Activated naive CD8-positive, alpha-beta T cell (primary cell): ENCODE measurements around the gene SLC6A3.
"Not testable (repeated sequence)": the region's sequence is repeated elsewhere in the genome, so short reads cannot be mapped to it uniquely, and the experiment has no call there.

Experiments
- H3K27ac Mint-ChIP-seq: one replicate; pipeline ENCODE4 v1.8.0; 2021; ENCODE audit warnings: mixed read lengths
- H3K27me3 Mint-ChIP-seq: one replicate; pipeline ENCODE4 v1.8.0; 2021; ENCODE audit warnings: mixed read lengths
- H3K36me3 Mint-ChIP-seq: one replicate; pipeline ENCODE4 v1.8.0; 2021; ENCODE audit warnings: mixed read lengths
- H3K4me1 Mint-ChIP-seq: one replicate; pipeline ENCODE4 v1.8.0; 2021; ENCODE audit warnings: low read depth, mixed read lengths
- H3K4me3 Mint-ChIP-seq: one replicate; pipeline ENCODE4 v1.8.0; 2021; ENCODE audit warnings: mild to moderate bottlenecking, mixed read lengths
- H3K9me3 Mint-ChIP-seq: one replicate; pipeline ENCODE4 v1.8.0; 2021; ENCODE audit warnings: low read depth, mixed read lengths

The SLC6A3 gene

GRCh38 chr5:1430121-1430795 is 15.0 kb downstream of the SLC6A3 start:
- Mint-ChIP-seq H3K4me1 (no peaks in the 10 kb centered on the region), H3K27me3 (peaks cover 1% of the 10 kb centered on the region), H3K36me3 (peaks cover 8% of the 10 kb centered on the region), H3K27ac (no peak overlapping the region), H3K4me3 (no peak overlapping the region), H3K9me3 (peaks cover 24% of the 10 kb centered on the region)

GRCh38 chr5:1429496-1429895 is 15.7 kb downstream of the SLC6A3 start:
- H3K9me3 Mint-ChIP-seq = peaks cover 24% of the 10 kb centered on the region
- no peaks in the 10 kb centered on the region for H3K4me1 Mint-ChIP-seq
- peaks cover 1% of the 10 kb centered on the region for H3K27me3 Mint-ChIP-seq
- H3K4me3 Mint-ChIP-seq = no peak overlapping the region
- no peak overlapping the region for H3K27ac Mint-ChIP-seq
- peaks cover 8% of the 10 kb centered on the region for H3K36me3 Mint-ChIP-seq

GRCh38 chr5:1429066-1429465 is 16.2 kb downstream of the SLC6A3 start:
- Mint-ChIP-seq H3K9me3 (peaks cover 24% of the 10 kb centered on the region), H3K4me3 (no peak overlapping the region)

GRCh38 chr5:1428107-1428506 is 17.1 kb downstream of the SLC6A3 start:
- peaks cover 4% of the 10 kb centered on the region for H3K27me3 Mint-ChIP-seq
- H3K4me3 Mint-ChIP-seq = no peak overlapping the region
- peaks cover 24% of the 10 kb centered on the region for H3K9me3 Mint-ChIP-seq
- no peaks in the 10 kb centered on the region for H3K4me1 Mint-ChIP-seq
- no peak overlapping the region for H3K27ac Mint-ChIP-seq
- peaks cover 8% of the 10 kb centered on the region for H3K36me3 Mint-ChIP-seq

More at GRCh38 chr5:1429066-1429465, 16.2 kb downstream of the SLC6A3 start:
- H3K27me3 Mint-ChIP-seq = peaks cover 4% of the 10 kb centered on the region
- H3K36me3 Mint-ChIP-seq = peaks cover 8% of the 10 kb centered on the region
- no peaks in the 10 kb centered on the region for H3K4me1 Mint-ChIP-seq
- no peak overlapping the region for H3K27ac Mint-ChIP-seq

GRCh38 chr5:1424716-1425115 is 20.5 kb downstream of the SLC6A3 start:
- Mint-ChIP-seq H3K36me3 (peaks cover 8% of the 10 kb centered on the region), H3K27me3 (peaks cover 4% of the 10 kb centered on the region), H3K4me3 (no peak overlapping the region), H3K4me1 (no peaks in the 10 kb centered on the region), H3K27ac (no peak overlapping the region), H3K9me3 (peaks cover 24% of the 10 kb centered on the region)

GRCh38 chr5:1423901-1424603 is 21.2 kb downstream of the SLC6A3 start:
- no peak overlapping the region for H3K27ac Mint-ChIP-seq
- H3K4me3 Mint-ChIP-seq = no peak overlapping the region
- peaks cover 4% of the 10 kb centered on the region for H3K27me3 Mint-ChIP-seq
- H3K4me1 Mint-ChIP-seq = no peaks in the 10 kb centered on the region
- peaks cover 5% of the 10 kb centered on the region for H3K36me3 Mint-ChIP-seq
- peaks cover 20% of the 10 kb centered on the region for H3K9me3 Mint-ChIP-seq

GRCh38 chr5:1422522-1422921 is 22.7 kb downstream of the SLC6A3 start:
- not testable (repeated sequence) for H3K4me3 Mint-ChIP-seq, H3K36me3 Mint-ChIP-seq, H3K4me1 Mint-ChIP-seq, H3K27me3 Mint-ChIP-seq, H3K27ac Mint-ChIP-seq
- peaks cover 12% of the 10 kb centered on the region for H3K9me3 Mint-ChIP-seq

GRCh38 chr5:1421521-1422341 is 23.5 kb downstream of the SLC6A3 start:
- peaks cover 4% of the 10 kb centered on the region for H3K9me3 Mint-ChIP-seq
- H3K36me3 Mint-ChIP-seq = no peaks in the 10 kb centered on the region
- no peak overlapping the region for H3K27ac Mint-ChIP-seq
- H3K4me1 Mint-ChIP-seq = no peaks in the 10 kb centered on the region
- H3K27me3 Mint-ChIP-seq = peaks cover 3% of the 10 kb centered on the region
- H3K4me3 Mint-ChIP-seq = no peak overlapping the region

- H3K4me3 Mint-ChIP-seq = no peak overlapping the region
- H3K36me3 Mint-ChIP-seq = no peaks in the 10 kb centered on the region
- no peak overlapping the region for H3K27ac Mint-ChIP-seq
- H3K27me3 Mint-ChIP-seq = peaks cover 3% of the 10 kb centered on the region
- no peaks in the 10 kb centered on the region for H3K9me3 Mint-ChIP-seq
- no peaks in the 10 kb centered on the region for H3K4me1 Mint-ChIP-seq
Measured at GRCh38 chr5:1420211-1421195, 24.7 kb downstream of the SLC6A3 start.

GRCh38 chr5:1419476-1420210 is 25.6 kb downstream of the SLC6A3 start:
- no peaks in the 10 kb centered on the region for H3K9me3 Mint-ChIP-seq
- H3K4me1 Mint-ChIP-seq = no peaks in the 10 kb centered on the region
- H3K36me3 Mint-ChIP-seq = no peaks in the 10 kb centered on the region
- no peak overlapping the region for H3K27ac Mint-ChIP-seq
- no peak overlapping the region for H3K4me3 Mint-ChIP-seq
- H3K27me3 Mint-ChIP-seq = peaks cover 3% of the 10 kb centered on the region

- no peak overlapping the region for H3K4me3 Mint-ChIP-seq
- no peaks in the 10 kb centered on the region for H3K27me3 Mint-ChIP-seq
- no peaks in the 10 kb centered on the region for H3K9me3 Mint-ChIP-seq
- H3K4me1 Mint-ChIP-seq = no peaks in the 10 kb centered on the region
- no peaks in the 10 kb centered on the region for H3K36me3 Mint-ChIP-seq
- H3K27ac Mint-ChIP-seq = no peak overlapping the region
Measured at GRCh38 chr5:1418921-1419280, 26.3 kb downstream of the SLC6A3 start.

- no peaks in the 10 kb centered on the region for H3K9me3 Mint-ChIP-seq
- no peaks in the 10 kb centered on the region for H3K36me3 Mint-ChIP-seq
- no peak overlapping the region for H3K4me3 Mint-ChIP-seq
- H3K27ac Mint-ChIP-seq = no peak overlapping the region
- no peaks in the 10 kb centered on the region for H3K27me3 Mint-ChIP-seq
- H3K4me1 Mint-ChIP-seq = no peaks in the 10 kb centered on the region
Measured at GRCh38 chr5:1418238-1418920, 26.9 kb downstream of the SLC6A3 start.

GRCh38 chr5:1417586-1418225 is 27.5 kb downstream of the SLC6A3 start:
- Mint-ChIP-seq H3K9me3 (no peaks in the 10 kb centered on the region), H3K4me3 (no peak overlapping the region), H3K4me1 (no peaks in the 10 kb centered on the region), H3K36me3 (no peaks in the 10 kb centered on the region), H3K27me3 (no peaks in the 10 kb centered on the region), H3K27ac (no peak overlapping the region)
